Measurements from ENCODE around the gene DGKH.

DNA sequence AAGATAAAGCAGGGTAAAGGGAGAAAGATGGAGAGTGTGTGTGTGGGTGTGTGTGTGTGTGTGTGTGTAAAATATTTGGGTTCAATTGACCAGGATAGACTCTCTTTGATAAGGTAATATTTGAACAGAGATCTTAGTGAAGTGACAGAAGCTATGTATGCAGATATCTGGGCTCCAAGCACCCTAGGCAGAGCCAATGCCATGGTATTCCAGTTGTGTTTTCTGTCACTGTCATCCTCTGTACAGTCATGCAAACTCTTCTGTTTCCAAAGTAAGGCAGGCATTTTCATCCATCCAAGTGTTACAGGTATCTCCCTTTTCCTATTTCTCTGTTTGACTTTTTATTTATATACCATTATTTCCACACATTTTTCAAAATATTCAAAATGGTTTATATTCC lies 13.5 kb downstream of the DGKH start:
- no peak for TF ChIP-seq NFIC (IDR thresholded peaks at IDR 0.05)
- TF ChIP-seq CREB1 (IDR thresholded peaks at IDR 0.05; ENCODE audit: low read depth): no peak

Data from Ishikawa (cell line).